ENCODE data around the gene PLCB1. TPM values are rescaled to one million over a fixed set of nuclear protein-coding genes. Genes with fewer than 3 reads are reported as not detected.

Gene PLCB1
- total and polyA plus RNA-seq, 10 of the 15 experiments (the other 5 are each of a cell fraction or from before 2014, with no cell fraction given), result 0.05 to 5.3 (median 0.17) TPM; not detected in 1

DNA sequence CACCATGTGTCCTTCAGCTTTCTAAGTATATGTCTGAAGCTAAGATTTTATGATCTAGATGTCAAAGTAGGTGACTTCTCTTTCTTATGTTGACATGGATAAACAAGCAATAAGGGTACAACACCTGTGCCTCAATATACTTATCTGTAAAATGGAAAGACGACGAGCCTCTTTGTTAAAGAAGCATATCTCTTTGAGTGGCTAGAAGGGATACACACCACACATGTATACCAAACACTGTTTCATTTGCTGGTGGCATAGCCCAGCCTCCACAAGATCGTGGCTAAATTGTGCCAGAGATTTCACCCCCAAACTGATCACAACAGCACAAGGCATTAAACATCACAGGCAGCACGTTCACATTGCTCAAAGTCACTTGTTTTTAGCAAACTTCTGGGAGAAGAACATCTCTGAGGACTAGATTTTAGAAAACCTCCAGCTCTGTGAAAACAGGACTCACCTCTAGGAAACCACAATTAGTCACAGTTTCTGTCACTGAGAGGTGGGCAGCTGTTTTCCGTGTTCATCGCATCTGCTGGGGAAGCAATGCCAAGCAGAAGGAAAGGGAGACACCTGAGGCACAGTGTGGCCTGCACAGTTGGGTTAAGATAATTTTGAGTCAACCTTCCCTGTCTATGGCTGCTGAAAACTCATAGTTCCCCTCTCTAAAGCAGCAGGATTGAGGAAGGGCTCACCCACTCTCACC lies 673.8 kb downstream of the PLCB1 start (continued):
- TF ChIP-seq, protein P1, sequence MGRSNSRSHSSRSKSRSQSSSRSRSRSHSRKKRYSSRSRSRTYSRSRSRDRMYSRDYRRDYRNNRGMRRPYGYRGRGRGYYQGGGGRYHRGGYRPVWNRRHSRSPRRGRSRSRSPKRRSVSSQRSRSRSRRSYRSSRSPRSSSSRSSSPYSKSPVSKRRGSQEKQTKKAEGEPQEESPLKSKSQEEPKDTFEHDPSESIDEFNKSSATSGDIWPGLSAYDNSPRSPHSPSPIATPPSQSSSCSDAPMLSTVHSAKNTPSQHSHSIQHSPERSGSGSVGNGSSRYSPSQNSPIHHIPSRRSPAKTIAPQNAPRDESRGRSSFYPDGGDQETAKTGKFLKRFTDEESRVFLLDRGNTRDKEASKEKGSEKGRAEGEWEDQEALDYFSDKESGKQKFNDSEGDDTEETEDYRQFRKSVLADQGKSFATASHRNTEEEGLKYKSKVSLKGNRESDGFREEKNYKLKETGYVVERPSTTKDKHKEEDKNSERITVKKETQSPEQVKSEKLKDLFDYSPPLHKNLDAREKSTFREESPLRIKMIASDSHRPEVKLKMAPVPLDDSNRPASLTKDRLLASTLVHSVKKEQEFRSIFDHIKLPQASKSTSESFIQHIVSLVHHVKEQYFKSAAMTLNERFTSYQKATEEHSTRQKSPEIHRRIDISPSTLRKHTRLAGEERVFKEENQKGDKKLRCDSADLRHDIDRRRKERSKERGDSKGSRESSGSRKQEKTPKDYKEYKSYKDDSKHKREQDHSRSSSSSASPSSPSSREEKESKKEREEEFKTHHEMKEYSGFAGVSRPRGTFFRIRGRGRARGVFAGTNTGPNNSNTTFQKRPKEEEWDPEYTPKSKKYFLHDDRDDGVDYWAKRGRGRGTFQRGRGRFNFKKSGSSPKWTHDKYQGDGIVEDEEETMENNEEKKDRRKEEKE (IDR thresholded peaks at IDR 0.05), result no peak
- TF ChIP-seq, protein P2, sequence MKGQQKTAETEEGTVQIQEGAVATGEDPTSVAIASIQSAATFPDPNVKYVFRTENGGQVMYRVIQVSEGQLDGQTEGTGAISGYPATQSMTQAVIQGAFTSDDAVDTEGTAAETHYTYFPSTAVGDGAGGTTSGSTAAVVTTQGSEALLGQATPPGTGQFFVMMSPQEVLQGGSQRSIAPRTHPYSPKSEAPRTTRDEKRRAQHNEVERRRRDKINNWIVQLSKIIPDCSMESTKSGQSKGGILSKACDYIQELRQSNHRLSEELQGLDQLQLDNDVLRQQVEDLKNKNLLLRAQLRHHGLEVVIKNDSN (IDR thresholded peaks at IDR 0.05; ENCODE audit: borderline replicate concordance, extremely low read length, insufficient read depth, low read depth, low read length), result no peak
- TF ChIP-seq ZSCAN29 (IDR thresholded peaks at IDR 0.05), result no peak
- TF ChIP-seq, protein P3, sequence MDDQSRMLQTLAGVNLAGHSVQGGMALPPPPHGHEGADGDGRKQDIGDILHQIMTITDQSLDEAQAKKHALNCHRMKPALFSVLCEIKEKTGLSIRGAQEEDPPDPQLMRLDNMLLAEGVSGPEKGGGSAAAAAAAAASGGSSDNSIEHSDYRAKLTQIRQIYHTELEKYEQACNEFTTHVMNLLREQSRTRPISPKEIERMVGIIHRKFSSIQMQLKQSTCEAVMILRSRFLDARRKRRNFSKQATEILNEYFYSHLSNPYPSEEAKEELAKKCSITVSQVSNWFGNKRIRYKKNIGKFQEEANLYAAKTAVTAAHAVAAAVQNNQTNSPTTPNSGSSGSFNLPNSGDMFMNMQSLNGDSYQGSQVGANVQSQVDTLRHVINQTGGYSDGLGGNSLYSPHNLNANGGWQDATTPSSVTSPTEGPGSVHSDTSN (IDR thresholded peaks at IDR 0.05; ENCODE audit: insufficient replicate concordance, low read depth, low read length), result no peak
